Measurements from ENCODE around the gene MRPS27.

Gene MRPS27

DNA sequence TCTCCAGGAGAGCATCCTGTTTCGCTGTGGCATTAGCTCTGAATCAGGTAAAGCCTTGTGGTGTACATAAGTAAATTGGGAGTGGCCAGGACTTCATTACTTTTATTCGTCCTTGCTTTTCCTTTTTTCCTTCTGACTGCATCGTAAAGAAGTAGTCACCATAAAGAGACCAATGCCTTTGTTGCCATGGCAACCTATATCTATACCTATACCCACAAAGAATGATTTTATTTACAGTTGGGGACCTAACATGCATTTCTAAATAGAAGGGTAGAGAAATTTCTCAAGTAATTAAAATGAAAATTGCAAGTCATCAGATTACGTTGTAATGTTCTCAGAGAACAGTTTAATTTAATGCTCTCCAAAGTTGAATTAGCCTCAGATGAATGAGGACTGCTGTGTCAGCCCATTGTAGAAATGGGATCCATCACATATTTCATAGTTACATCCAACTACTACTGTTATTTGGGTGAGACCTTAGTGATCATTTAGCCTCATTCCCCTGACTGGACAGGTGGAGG, 18.7 kb upstream of the MRPS27 start:
- TF ChIP-seq, protein P1, sequence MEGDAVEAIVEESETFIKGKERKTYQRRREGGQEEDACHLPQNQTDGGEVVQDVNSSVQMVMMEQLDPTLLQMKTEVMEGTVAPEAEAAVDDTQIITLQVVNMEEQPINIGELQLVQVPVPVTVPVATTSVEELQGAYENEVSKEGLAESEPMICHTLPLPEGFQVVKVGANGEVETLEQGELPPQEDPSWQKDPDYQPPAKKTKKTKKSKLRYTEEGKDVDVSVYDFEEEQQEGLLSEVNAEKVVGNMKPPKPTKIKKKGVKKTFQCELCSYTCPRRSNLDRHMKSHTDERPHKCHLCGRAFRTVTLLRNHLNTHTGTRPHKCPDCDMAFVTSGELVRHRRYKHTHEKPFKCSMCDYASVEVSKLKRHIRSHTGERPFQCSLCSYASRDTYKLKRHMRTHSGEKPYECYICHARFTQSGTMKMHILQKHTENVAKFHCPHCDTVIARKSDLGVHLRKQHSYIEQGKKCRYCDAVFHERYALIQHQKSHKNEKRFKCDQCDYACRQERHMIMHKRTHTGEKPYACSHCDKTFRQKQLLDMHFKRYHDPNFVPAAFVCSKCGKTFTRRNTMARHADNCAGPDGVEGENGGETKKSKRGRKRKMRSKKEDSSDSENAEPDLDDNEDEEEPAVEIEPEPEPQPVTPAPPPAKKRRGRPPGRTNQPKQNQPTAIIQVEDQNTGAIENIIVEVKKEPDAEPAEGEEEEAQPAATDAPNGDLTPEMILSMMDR (IDR thresholded peaks at IDR 0.05; ENCODE audit: unreplicated experiment in 3 of 3), result no peak
- Mint-ChIP-seq H3K36me3 (ENCODE audit: low read depth) (peaks cover 45% of the 10 kb centered on the region), H3K4me3 (no peak overlapping the region), H3K27ac (no peak overlapping the region), H3K27me3 (ENCODE audit: low read depth) (no peaks in the 10 kb centered on the region), H3K4me1 (no peaks in the 10 kb centered on the region), H3K9me3 (no peaks in the 10 kb centered on the region)

GRCh38 chr5:72337159-72337558, 17.1 kb upstream of the MRPS27 start:
- no peaks in the 10 kb centered on the region for H3K4me1 Mint-ChIP-seq
- TF ChIP-seq, protein P1 (IDR thresholded peaks at IDR 0.05; ENCODE audit: unreplicated experiment in 3 of 3), result no peak

GRCh38 chr5:72330712-72331111, 10.7 kb upstream of the MRPS27 start:
- Mint-ChIP-seq H3K4me3 (no peak overlapping the region), H3K4me1 (peaks cover 6% of the 10 kb centered on the region), H3K9me3 (no peaks in the 10 kb centered on the region), H3K27me3 (ENCODE audit: low read depth) (no peaks in the 10 kb centered on the region), H3K27ac (no peak overlapping the region), H3K36me3 (ENCODE audit: low read depth) (peaks cover 48% of the 10 kb centered on the region)
- TF ChIP-seq, protein P1 (IDR thresholded peaks at IDR 0.05; ENCODE audit: unreplicated experiment in 3 of 3), result no peak

More at GRCh38 chr5:72337159-72337558, 17.1 kb upstream of the MRPS27 start:
- Mint-ChIP-seq H3K27ac (no peak overlapping the region), H3K9me3 (no peaks in the 10 kb centered on the region), H3K27me3 (ENCODE audit: low read depth) (no peaks in the 10 kb centered on the region), H3K4me3 (no peak overlapping the region), H3K36me3 (ENCODE audit: low read depth) (peaks cover 39% of the 10 kb centered on the region)

GRCh38 chr5:72328172-72328571, 8.1 kb upstream of the MRPS27 start:
- H3K4me3 Mint-ChIP-seq, result no peak overlapping the region
- H3K9me3 Mint-ChIP-seq, result no peaks in the 10 kb centered on the region
- H3K4me1 Mint-ChIP-seq, result peaks cover 8% of the 10 kb centered on the region
- no peaks in the 10 kb centered on the region for H3K27me3 Mint-ChIP-seq (ENCODE audit: low read depth)
- TF ChIP-seq, protein P1 (IDR thresholded peaks at IDR 0.05; ENCODE audit: unreplicated experiment in 3 of 3), result no peak
- no peak overlapping the region for H3K27ac Mint-ChIP-seq
- peaks cover 51% of the 10 kb centered on the region for H3K36me3 Mint-ChIP-seq (ENCODE audit: low read depth)

DNA sequence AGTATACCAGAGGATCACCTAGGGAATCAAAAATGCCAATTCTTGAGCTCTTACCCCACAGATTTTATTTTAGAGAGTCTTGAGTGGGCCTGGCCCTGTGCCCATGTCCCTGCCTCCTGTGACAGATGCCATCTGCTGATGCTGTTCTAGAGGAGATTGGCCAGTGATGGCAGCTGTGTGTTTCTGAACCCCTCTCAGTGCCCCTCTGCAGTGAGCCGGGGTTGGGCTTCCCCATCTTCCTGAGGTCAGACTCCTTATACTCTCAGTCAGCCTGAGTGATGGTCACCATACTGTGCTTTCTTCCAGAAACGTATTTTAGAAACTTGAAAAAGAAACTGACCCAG, 6.2 kb upstream of the MRPS27 start:
- TF ChIP-seq, protein P1 (IDR thresholded peaks at IDR 0.05; ENCODE audit: unreplicated experiment in 3 of 3), result no peak
- Mint-ChIP-seq H3K9me3 (no peaks in the 10 kb centered on the region), H3K36me3 (ENCODE audit: low read depth) (peaks cover 46% of the 10 kb centered on the region), H3K27me3 (ENCODE audit: low read depth) (no peaks in the 10 kb centered on the region), H3K27ac (no peak overlapping the region), H3K4me1 (peaks cover 8% of the 10 kb centered on the region), H3K4me3 (no peak overlapping the region)

DNA sequence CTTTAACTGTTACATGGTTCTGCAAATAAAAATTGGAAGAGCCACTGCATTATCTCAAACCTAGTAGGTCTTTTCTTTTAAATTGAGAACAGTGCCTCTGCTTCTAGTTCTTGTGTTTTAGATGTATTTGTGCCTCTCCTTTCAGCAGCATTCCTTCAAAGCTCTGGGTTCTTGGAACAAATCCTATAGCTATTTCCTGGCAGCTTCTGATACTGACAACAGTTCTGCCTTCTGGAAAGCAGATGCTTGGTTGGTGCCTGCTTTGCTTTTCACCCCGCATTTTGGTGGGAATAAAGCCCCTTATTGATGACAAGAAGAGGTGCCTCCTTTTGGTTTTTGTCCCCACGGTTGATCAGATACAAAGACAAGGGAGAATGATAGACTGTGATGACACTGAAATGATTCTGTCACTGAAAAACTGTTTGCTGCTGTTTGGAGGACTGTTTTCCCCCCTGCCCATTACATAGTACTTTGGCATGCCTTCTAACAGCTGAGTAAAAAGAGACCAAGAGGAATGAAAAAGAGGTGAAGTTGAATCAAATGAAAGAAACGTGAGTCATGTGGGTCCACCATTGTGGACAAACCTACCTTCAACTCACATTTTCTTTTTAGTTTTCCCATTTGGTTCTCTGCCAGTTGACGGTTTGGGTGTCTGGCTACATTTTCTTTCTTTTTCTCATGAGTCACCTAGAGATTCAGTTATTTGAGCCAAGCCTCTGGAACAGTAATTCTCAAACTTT, 5.7 kb upstream of the MRPS27 start:
- H3K4me1 Mint-ChIP-seq, result peaks cover 8% of the 10 kb centered on the region
- no peaks in the 10 kb centered on the region for H3K27me3 Mint-ChIP-seq (ENCODE audit: low read depth)
- TF ChIP-seq, protein P1 (IDR thresholded peaks at IDR 0.05; ENCODE audit: unreplicated experiment in 3 of 3), result no peak
- H3K36me3 Mint-ChIP-seq (ENCODE audit: low read depth), result peaks cover 40% of the 10 kb centered on the region
- H3K4me3 Mint-ChIP-seq, result no peak overlapping the region
- no peak overlapping the region for H3K27ac Mint-ChIP-seq
- no peaks in the 10 kb centered on the region for H3K9me3 Mint-ChIP-seq
